ENCODE results near the gene IER5L.

The IER5L gene

DNA sequence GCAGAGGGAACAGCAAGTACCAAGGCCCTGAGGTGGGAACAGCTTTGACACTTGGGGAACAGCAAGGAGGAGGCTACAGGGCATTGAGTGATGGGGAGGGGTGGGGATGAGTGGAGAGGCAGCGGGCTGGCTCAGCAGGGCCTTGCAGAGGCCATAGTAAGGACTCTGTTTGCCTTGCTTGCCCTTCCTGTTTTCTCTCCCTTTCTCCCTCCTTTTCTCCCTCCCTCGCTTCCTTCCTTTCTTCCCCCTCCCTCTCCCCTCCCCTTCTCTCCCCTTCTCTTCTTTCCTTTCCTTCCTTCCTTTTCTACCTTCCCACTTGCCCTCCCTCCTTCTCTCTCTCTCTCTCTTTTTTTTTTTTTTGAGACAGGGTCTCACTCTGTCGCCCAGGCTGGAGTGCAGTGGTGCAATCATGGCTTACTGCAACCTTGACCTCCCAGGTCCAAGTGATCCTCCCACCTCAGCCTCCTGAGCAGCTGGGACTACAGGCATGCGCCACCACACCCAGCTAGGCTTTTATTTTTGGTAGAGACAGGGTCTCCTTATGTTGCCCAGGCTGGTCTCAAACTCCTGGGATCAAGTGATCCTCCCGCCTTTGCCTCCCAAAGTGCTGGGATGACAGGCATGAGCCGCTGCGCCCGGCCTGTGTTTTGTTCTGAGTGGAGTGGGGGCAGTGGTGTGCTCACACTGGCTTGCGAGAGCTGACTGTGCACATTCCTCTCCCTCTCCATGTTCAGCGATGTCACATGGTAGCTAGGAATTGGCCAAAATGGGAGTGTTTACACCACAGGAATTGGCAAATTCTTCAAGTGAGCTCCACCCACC is 17.1 kb downstream of the IER5L start:
- no peak for FAIRE-seq

DNA sequence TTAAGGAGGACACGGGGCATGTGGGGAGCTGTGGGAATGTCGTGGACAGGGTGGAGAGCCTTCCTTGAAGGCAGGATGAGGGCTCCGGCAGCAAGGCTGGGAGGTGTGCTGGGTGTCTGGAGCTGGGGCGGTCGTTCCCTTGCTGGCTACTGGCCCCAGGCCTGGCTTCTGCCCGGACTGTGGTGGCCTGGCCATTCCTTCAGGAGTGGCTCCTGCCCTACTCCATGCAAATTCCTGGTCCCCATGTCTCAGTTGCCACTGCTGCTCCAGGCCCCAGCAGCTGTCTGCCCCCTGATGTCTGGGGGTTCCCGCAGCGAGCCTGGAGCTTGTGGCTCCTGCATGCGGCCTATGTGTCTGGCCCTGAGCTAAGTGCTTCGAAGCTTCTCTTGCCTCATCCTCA is 21.9 kb downstream of the IER5L start:
- no peak for FAIRE-seq

DNA sequence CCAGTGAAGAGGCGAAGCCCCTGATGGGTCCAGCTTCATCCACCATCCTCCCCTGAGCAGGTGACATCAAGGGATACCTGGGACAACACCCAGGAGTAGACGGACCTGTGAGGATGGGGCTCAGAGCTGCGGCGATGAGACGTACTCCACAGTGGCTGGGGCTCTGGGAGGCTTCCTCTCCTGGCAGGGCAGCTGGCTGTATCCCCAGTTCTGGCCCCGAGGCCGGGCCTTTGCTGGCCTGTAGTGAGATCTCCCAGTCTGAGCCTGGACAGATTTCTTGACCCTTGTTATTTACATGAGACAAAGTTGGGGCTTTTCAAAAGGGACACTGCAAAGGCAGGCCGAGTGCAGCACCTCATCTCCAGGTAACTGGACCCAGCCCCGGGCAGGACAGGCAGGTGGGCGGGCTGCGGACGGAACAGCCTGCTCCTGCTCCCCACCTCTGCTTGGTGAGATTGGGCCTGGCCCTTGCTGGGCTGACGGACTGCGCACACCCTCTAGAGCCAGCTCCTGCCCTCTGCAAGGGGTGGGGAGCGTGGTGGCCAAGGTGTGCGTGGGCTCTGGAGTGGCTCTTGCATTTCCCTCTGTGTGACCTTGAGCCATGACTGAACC is 23.1 kb downstream of the IER5L start:
- FAIRE-seq = no peak

DNA sequence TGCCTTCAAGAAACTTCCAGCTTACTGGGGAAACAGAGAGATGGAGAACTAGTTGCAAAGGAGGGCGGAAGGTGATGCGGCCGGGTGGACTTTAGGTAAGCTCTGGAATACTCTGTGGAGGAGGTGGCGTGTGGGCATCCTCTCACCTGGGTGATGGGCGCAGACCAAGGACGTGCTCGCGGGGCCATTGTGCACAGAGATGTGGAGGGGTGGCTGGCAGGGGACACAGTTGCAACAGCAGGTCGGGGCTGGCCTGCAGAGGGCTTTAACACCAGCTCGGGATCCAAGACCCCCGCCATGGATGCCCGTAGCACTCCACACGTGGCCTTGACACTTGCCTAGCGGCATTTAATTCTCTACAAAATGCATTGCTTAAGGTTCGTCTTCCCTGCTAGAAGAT is 26.6 kb downstream of the IER5L start:
- no peak for FAIRE-seq

DNA sequence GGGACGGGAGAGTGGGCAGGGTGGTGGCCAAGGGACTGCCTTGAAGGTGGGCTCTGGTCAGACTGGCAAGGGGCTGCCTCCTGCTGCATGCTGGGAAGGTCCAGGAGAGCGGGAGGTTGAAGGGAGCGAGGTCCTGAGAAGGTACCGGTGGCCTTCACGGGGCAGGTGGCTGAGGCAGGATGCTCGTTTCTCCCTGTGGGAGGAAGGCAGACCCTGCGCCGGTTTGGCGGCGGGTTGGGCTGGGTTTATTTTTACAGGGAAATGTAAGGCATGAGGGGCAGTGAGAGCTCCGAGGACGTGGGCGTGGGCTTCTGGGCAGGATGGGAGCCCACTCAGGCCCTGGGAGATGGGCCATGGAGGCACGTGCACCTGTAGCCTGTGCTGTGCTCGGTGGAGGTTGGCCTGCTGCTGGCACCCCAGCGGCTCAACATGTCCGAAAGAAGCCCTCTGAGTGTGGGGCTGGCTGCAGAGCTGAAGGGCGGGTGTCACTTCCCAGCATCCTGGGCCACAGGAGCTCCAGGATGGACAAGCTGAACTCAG is 27.3 kb downstream of the IER5L start:
- no peak for FAIRE-seq

DNA sequence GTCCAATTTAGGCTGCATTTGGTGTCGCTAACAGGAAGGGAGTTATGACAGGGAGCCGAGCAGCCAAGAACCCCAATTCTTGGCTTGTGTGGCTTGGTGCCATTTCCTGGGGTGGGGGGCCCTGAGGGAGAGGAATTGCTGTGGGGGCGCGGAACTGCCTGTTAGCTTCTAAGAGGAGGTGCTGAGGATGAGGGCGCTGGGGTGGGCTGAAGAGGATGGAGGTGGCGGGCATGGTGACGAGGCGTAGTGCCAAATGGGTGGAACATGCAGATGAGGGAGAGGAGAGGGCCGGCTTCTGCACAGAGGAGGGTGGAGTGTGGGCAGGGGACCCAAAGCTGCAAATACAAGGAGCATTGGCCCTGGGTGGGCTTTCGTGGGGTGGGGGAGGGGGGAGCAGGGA is 27.9 kb downstream of the IER5L start:
- FAIRE-seq = no peak

DNA sequence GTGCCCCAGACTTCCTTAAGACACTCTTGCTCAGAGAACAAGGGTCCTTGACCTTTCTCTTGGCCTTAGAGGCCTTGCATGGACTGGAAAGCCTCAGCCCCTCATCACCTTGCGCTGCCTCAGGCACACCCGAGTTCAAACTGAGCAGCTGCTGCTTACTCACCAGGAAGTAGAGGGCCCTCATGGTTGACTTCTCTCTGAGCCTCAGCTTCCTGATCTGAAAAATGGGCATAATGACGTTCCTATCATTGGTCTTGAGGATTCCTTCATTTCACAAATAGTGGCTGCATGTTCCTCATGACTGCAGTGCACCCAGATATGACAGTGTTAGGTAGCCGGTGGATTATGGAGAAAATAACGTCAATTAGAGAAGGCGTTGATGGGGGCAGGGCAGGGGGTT is 28.6 kb downstream of the IER5L start:
- no peak for FAIRE-seq

DNA sequence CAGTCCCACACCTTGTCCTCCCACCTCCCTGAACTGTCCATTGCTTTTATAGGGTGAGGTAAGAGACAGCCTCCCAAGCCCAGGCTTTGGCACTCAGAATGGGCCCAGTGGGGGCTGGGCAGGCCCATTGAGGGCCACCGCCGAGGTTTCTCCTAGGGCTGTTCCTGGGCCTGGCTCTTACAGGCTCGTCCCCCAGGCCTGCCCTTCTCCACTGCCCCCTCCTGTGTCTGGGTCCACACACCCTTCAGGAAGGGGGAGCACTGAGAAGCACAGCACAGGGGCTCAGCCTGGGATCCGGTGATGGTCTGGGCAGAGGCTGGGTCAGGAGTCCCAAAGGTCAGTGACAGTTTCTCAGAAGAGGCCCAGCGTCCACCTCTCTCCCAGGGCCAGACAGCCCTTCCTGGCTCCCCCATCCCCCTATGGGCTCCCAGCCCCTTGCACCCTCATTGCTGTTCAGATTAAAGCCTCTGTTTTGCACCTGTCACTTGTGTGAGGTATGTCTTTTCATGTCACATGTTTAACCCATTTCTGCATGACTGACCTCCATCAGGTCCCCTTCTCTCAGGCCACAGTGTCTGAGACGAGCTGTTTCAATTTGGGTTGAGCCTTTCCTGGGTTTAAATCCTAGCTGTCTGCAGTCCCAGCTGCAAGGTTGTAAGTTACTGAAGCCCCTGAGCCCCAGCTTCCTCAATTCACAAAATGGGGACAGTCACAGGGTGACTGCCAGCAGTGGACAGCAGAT is 29.4 kb downstream of the IER5L start:
- no peak for FAIRE-seq

DNA sequence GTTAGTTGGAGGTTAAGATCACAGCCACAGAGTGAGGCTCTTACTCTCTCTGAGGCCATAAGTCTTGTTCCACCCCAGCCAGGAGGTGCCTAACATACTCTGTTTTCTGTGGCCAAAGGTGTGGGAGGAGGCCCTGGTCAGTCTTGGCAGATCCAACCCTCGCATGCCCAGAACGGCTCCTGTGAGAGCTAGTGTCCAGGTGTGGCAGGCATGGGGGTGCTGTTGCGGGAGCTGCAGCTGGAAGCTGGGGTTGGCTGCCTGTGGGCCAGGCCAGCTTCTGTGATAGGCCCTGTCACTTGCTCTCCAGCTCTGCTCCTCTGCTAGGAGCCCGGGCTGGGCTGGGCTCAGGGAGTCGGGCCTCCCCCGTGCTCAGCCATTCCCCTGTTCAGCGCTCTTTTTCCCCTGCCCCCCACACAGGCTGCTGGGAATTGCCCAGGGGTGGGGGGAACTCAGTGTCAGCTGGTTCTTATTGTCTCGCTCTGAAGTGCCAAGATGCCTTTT is 31.6 kb downstream of the IER5L start:
- no peak for FAIRE-seq

DNA sequence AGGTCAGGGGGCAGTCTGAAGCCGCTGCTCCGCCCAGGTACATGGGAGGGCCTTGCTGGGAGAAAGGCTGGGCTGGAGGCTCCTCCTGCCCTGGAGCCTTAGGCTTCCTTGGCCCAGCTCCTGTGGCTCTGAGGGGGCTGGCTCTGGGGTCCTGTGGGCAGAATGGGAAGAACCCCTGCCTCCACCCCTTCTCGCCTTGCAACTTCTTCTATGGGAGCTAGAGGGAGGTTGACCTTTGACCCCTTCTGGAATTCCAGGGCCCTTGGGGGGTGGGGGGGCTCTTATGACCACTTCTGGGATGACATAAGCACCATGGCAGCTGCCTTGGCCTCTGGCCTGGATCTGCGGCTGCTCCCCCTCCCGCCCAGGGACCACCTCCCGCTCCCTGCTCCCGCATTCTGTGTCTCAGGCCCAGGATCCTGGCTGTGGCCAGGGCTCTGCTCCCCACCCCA is 32.2 kb downstream of the IER5L start:
- FAIRE-seq = no peak

DNA sequence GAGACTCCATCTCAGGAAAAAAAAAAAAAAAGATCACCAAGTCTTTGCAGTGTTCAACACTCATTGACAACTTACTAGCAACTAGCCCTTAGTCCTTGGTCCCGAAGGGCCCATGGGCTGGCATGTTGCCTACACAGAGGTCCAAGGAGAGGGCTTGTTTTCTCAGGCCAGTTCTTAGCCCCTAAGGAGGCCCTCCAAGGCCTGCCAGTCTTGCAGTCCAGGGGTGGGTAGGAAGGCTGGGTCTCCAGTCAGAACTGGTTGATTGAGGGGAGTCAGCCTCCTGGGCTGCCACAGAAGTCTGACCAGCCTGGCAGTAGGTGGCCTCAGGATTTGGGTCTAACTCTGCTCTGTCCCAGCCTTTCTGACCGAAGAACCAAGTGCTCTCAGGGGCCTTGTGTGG is 32.7 kb downstream of the IER5L start:
- FAIRE-seq = no peak

DNA sequence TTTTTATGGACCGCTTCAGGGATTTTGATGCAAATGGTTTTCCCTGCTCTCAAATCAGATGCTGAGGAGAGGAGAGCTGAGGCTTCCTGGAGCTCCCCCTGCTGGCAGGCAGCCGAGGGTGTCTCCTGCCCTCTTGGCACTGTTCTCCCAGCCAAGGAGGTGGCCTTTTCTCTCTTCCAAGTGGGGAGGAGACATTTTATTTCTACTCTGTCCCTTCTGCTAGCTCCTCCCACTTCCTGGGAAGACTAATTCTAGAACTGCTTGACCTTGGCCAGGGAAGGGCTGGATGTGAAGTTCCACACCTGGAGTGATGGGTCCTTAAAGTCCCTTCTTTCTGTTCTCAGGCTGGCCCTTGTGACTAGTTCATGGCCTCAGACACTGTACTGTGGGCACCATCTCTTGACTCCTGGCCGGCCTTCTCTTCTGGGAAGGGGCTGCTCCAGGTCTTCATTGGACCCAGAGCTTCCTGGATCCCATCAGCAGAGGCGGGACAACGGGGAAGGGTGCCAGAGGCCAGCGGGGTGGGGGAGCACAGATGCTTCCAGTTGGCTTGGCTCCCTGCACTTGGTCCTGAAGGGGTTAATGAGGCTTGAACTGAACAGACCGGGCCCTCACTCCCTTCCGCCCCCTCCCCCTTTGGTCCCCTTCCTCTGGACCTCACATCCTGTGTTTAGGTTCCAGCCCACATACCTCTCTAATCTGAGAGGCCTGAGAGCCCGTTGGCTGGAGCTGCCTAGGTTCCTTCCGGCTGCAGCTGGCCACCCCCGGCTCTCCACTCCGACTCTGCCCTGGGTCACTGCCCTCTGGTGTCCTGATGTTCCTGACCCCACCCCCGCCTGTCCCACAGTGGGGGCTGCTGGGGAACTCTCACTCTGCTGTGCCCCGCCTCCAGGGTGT is 34.8 kb downstream of the IER5L start:
- no peak for FAIRE-seq

DNA sequence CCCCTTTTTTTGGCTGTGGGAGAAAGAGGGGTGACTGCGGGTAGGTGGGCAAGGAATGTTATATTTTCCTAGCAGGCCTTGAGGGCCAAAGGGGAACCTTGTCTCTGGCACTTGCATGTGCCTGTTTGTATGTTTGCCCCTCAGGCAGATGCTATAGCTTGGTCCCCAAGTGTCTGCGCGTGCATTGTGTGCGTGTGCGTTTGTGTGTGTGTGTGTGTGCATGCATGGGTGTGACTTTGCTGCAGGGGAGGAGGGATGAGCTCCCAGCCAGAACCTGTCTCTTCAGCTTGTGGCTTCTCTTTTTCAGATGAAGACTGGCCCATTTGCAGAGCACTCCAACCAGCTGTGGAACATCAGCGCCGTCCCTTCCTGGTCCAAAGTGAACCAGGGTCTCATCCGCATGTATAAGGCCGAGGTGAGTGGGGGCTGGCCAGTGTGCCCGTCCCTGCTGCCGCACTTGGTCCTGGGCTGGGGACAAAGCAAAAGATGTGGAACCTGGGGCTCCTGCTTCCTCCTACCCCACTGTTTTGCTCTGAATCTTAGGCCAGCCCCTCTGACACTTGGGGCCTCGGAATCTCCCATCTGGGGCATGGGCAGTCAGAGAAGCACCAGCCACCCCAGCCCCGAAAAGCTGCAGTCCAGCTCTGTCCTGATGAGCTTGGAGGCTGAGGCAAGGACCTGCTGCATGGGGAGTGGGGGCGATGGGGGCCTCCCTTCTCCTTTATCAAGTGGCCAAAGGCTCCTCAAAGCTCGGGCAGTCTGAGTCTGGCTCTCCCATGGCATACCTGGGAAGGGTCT is 35.7 kb downstream of the IER5L start:
- no peak for FAIRE-seq

DNA sequence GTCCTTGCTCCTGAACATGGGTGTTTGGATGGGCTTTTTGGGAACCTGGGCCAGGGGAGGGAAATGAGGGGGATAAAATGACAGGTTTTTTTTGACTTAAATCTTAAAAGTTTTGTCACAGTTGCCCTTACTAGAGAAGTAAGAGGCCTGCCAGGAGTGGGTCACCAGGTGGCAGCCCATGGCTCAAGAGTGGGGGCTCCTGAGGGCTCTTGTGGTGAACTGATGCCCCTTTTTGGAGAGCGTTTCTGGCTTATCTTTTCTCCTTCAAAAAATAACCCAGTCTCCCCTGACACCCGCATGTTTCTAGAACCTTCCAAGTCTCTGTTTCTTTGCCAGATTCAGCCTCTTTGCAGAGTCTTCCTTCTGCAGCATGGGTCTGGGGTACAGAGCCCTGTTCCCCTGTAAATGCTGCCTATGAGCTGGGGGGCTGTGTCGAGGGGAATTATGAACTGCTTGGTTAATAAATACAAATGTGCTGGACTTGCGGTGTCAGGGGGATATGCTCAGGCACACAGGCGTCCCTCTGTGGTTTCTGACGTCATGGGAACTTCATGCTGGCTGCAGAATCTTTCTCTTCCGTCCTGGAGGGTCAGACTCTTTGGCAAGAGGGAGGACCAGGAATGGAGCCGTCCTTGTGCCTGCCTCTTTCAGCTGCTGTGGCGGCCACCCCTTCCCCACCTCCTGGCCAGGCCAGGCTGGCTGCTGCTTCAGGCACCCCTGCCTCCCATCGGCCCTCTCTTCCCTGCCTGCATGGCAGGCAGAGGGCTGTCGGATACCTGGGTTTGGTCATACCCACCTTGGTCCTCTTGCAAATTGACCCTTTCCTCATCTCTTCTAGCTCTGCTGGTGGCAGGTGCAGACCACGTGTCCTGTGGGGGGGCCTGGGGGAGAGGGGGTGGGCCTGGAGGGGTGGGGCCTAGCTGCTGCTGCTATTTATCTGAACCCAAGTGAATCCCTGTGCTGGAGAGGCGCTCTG is 36.7 kb downstream of the IER5L start:
- FAIRE-seq = no peak

DNA sequence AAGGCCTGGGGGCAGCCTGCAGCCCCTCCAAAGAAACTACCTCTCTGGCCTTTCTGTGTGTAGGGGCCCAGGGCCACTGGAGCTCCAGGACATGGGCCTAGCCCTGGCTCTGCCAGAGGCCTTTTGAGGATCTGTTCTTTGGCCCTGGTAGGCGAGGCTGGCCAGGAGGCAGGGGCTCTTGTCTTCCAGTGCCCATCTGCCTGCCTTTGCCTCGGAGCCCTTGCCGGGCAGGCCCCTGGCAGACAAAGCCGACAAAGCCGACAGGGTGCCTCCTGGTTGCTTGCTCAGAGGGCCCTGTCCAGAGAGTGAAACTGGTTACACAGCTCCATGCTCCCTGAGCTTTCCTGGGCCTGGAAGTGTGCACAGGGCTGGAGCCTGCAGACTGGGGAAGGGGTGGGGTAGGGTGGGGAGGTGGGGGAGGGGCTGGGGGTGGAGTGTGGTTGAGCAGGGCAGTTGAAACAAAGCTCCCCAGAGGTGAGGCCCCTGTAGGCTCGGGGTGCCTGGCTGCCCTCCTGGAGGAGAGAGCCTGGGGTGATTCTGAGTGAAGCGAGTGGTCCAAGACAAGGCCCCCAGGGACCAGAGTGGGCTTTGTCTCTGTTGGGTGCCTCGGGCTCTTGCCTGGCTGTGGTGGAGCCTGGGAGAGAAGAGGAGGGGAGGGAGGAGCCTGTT is 37.5 kb downstream of the IER5L start:
- no peak for FAIRE-seq

DNA sequence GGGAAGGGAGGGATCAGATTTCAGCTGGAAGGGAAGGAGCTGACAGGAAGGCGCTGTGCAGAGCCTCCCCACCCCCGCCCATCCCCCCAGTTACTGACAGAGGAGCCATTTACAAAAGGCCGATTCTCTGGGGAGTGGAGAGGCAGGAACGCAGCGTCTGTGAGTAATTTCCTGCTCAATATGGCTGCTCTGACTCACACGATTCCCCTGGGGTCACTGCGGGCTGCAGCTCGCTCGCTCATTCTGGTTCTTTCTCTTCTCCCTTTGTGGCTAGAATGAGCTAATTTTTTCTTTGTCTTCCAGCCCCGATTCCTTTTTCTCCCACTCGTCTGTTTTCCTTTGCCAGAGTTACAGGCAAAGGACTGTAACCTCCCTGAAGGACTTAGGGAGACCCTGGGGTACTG is 38.1 kb downstream of the IER5L start:
- no peak for FAIRE-seq

DNA sequence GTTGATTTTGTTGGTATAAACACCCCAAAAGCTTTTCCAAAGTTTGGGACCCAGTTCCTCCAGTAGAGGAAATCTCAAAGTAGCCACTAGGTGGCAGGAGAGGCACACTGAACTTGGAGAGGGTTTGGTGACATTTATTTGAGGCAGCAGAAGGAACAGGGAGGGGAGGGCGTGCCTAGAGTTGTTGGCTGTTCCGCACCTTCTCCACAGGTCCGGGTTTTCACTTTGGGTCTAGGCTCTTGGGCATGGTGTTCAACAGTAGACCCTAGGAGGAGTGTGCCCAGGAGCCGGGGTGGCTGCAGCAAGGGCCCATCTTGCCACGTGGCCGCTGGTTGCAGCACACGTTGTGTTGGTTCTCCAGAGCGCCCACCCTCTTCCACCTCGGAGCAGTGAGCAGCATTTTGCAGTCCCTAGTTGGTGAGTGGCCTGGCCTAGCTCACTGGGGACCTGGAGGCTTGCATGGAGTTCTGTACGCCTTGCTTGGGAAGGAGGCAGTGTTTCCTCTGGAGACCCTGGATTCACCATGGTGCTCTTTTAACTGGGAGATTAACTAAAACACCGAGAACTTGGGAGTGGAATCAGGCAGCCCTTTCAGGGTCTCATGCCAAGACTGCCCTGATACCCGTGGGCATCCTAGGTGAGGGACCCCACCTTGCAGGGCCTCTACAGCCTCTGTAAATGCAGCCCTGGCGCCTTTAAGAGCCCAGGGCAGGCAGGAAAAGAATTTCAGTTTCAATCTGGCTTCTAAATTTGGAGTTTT is 38.6 kb downstream of the IER5L start:
- FAIRE-seq = no peak

DNA sequence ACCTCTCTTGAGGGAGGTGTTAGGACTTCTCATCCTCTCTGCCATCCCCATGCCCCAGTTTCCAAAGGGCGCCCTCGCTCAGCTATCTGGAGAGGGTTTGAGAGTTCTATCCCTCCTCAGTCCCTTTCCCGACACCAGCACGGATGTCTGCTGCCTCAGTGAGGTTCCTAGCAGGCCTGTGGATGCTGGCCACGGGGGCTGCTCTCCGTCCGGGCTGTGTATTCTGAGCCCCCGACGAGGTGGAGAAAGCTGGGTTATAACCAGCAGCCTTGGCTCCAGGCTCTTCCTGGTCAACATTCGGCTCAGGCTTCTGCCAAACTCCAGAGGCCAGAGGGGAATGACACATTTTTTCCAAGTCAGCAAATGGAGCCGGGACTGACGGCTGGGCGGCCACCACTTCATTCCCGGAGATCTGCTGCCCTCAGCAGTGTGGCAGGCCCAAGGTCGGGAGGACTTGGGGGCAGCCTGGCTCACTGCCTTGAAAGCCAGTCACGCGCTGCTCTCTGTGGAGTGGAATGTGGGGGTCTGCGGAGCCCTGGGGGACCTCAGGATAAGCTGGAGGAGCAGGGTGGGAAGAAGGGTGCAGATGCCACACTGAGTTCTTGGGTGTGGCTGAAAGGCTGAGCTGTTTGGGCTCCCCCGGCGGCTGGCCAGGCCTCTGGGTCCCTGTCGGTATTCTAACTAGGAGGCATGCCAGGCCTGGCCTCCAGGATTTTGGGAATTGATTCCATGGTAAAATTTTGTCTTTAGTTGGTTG is 39.4 kb downstream of the IER5L start:
- no peak for FAIRE-seq

Measured in TTC549 (cell line).